AG04449 (cell line): ENCODE measurements around the gene MBTD1.
"Not testable (repeated sequence)": the region's sequence is repeated elsewhere in the genome, so short reads cannot be mapped to it uniquely, and the experiment has no call there.

Experiments used
- CTCF ChIA-PET: fragments of 350-600 bp; formaldehyde crosslinking; extraction: SDS; loops from one replicate; lab custom pipeline; 2021; ENCODE audit warnings: antibody characterized with exemption; lab: Yijun Ruan, JAX
- POLR2A ChIA-PET: fragments of 400-600, 350-600 bp; formaldehyde crosslinking; extraction: SDS; loops from one replicate; lab custom pipeline; 2020; ENCODE audit warnings: antibody characterized with exemption, inconsistent platforms; lab: Yijun Ruan, JAX
- DNase-seq: peaks from one replicate; pipeline ENCODE4 v3.0.0-alpha.2; 2010; ENCODE audit warnings: low read depth, low spot score
- H3K4me3 ChIP-seq: 2 replicates; pipeline ENCODE4 v1.5.1; 2011; ENCODE audit warnings: low read depth, mild to moderate bottlenecking, control low read depth, low read length
- TF ChIP-seq, protein P1 (sequence below): IDR thresholded peaks from one replicate; pipeline ENCODE4 v1.5.1; 2011; ENCODE audit warnings: mild to moderate bottlenecking, moderate library complexity, low read length, control low read depth, inconsistent platforms; ENCODE audit not compliant: insufficient read depth; ENCODE audit errors: missing control alignments

The MBTD1 gene

DNA sequence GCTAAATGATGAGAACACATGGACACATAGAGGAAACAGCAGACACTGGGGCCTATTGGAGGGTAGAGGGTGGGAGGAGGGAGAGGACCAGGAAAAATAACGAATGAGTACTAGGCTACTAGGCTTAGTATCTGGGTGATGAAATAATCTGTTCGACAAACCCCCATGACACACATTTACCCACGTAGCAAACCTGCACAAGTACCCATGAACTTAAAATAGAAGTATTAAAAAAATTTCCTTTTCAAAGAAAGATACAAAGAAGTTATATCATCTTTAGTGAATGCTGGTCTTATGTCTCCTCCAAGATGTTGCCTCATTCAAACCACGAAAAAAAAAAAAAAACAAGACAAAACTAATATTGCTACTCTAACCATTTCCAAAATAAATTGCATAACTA, 31.7 kb downstream of the MBTD1 start:
- POLR2A ChIA-PET = interaction anchor here (0.7 kb wide), 1 partner anchor 13 kb away, joined by 3 read pairs; no protein-coding TSS in a partner anchor
- DNase-seq = peak; percentile 47

DNA sequence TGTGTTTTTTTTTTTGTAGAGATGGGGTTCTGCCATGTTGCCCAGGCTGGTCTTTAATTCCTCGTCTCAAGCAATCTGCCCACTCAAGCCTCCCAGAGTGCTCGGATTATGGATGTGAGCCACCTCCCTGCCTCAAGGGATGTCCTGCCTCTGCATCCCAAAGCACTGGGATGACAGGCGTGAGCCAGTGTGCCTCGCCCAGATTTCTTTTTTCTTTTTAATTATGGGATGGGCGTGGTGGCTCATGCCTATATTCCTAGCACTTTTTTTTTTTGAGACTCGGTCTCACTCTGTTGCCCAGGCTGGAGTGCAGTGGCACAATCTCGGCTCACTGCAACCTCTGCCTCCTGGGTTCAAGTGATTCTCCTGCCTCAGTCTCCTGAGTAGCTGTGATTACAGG, 34.3 kb downstream of the MBTD1 start:
- DNase-seq, H3K4me3 ChIP-seq, POLR2A ChIA-PET, CTCF ChIA-PET: not testable (repeated sequence)

More for the DNA sequence above, 31.7 kb downstream of the MBTD1 start:
- CTCF ChIA-PET = no interaction called here
- TF ChIP-seq, protein P1, sequence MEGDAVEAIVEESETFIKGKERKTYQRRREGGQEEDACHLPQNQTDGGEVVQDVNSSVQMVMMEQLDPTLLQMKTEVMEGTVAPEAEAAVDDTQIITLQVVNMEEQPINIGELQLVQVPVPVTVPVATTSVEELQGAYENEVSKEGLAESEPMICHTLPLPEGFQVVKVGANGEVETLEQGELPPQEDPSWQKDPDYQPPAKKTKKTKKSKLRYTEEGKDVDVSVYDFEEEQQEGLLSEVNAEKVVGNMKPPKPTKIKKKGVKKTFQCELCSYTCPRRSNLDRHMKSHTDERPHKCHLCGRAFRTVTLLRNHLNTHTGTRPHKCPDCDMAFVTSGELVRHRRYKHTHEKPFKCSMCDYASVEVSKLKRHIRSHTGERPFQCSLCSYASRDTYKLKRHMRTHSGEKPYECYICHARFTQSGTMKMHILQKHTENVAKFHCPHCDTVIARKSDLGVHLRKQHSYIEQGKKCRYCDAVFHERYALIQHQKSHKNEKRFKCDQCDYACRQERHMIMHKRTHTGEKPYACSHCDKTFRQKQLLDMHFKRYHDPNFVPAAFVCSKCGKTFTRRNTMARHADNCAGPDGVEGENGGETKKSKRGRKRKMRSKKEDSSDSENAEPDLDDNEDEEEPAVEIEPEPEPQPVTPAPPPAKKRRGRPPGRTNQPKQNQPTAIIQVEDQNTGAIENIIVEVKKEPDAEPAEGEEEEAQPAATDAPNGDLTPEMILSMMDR = no peak
- H3K4me3 ChIP-seq = no peak overlapping the region

GRCh38 chr17:51224402-51225262, 35.2 kb downstream of the MBTD1 start:
- H3K4me3 ChIP-seq = no peak overlapping the region
- CTCF ChIA-PET = no interaction called here
- TF ChIP-seq, protein P1 = no peak
- POLR2A ChIA-PET = no interaction called here
- no peak for DNase-seq

DNA sequence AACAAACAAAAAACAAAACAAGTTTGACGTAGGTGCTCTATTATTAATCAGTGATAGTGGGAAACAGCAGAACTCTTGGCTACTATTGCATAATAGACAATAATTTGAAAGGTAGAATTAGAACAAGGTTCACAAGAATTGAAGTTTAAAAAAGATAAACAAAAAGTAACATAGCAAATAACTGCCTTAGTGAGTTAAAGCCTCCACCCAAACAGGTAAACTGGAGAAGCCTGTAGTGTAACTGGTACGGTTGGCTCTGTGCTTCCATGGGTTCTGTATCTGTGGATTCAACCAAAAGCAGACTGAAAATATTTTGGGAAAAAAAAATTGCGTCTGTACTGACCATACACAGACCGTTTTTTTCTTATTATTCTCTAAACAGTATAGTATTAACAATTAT, 38.5 kb downstream of the MBTD1 start:
- H3K4me3 ChIP-seq = no peak overlapping the region
- TF ChIP-seq, protein P1 = no peak
- CTCF ChIA-PET = no interaction called here
- no peak for DNase-seq
- POLR2A ChIA-PET = no interaction called here

DNA sequence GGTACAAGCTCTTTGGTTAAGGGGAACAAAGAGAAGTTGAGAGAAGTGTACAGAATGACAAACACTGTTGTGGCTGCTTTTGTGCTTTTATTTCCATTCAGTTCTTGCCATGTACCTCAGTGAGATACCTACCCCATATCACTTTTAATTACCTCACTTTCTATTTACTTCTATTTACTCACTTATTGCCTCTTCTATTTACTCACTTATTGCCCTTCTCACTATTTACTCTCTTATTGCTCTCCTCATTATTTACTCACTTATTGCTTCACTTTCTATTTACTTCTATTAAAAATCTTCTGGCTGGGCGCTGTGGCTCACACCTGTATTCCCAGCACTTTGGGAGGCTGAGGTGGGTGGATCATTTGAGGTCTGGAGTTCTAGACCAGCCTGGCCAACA, 41.9 kb downstream of the MBTD1 start:
- ChIA-PET CTCF (no interaction called here), POLR2A (no interaction called here)
- DNase-seq = no peak
- H3K4me3 ChIP-seq = no peak overlapping the region
- TF ChIP-seq, protein P1 = no peak

- DNase-seq = no peak
- no peak overlapping the region for H3K4me3 ChIP-seq
- CTCF ChIA-PET = interaction anchor here (0.9 kb wide), 1 partner anchor 84 kb away, joined by 3 read pairs; no protein-coding TSS in a partner anchor
- TF ChIP-seq, protein P1 = no peak
- POLR2A ChIA-PET = no interaction called here
Observed at GRCh38 chr17:51214920-51215319, 44.9 kb downstream of the MBTD1 start.

DNA sequence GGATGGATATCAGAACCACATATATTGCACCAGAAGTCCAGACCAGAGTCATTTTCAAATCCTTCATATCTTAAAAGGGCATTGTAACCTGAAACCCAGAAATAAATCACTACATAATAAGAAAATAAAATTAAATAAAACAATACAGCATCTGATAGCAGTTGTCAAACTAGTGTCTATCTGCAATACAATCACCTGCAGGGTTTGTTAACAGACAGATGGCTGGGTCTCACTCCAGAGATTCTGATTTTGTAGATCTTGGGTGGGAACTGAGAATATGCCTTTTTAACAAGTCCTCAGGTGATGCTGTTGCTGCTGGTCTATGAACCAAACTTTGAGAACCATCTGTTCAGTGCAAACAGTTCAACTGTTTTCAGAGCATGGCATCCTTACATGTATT, 56.0 kb downstream of the MBTD1 start:
- ChIA-PET POLR2A (no interaction called here), CTCF (no interaction called here)
- no peak for DNase-seq
- no peak overlapping the region for H3K4me3 ChIP-seq
- TF ChIP-seq, protein P1 = no peak
